HepG2 (cell line): ENCODE results near the gene SHISA4. TPM values are rescaled to one million over a fixed set of nuclear protein-coding genes. Genes with fewer than 3 reads are reported as not detected.

Experiments
- ATAC-seq: fragments of 200-7000 bp; cut with Tn5 transposase; 3 replicates; pipeline ENCODE4 v1.9.1; 2020; ENCODE audit warnings: mild to moderate bottlenecking, moderate library complexity
- BruUV-seq: library from RNA; stranded (reverse); fragments of 400-500 nt; replicated peaks from 2 replicates; lab custom pipeline; 2021; lab: Mats Ljungman, UMichigan
- CTCF ChIA-PET: fragments of 300-600 bp; formaldehyde crosslinking; extraction: SDS; loops from one replicate; lab custom pipeline; 2021; ENCODE audit warnings: low total read pairs, inconsistent platforms, low intra/inter-chr PET ratio; lab: Yijun Ruan, JAX
- POLR2A ChIA-PET: fragments of 350-600 bp; sonication (Branson Sonifier 250); formaldehyde crosslinking; loops from one replicate; lab custom pipeline; 2020; ENCODE audit warnings: antibody characterized with exemption, inconsistent platforms; lab: Yijun Ruan, JAX
- DNase-seq: peaks from one replicate; pipeline ENCODE4 v3.0.0-alpha.2; 2015; ENCODE audit warnings: low spot score
- FAIRE-seq: peaks from 3 replicates; lab custom pipeline; 2011; peaks lifted over from hg19 to GRCh38; lab: Jason Lieb, UNC
- H2AFZ ChIP-seq: one replicate; pipeline ENCODE4 v1.6.1; 2011; ENCODE audit warnings: low read length, inconsistent platforms
- H3K27ac ChIP-seq: fragments of 300-600 bp; 3 replicates; pipeline ENCODE4 v1.8.0; 2011; ENCODE audit warnings: mixed run types, mild to moderate bottlenecking, mixed read lengths, low read length, inconsistent platforms; ENCODE audit not compliant: insufficient read depth; ENCODE audit errors: extremely low read length
- H3K27me3 ChIP-seq, 2 experiments: fragments of 200-600 bp in 1 of 2; 2 replicates in 1 of 2; 3 replicates in 1 of 2; pipeline versions ENCODE4 v1.6.0 to v1.8.0; 2011; ENCODE audit warnings: low read length in 2 of 2, mild to moderate bottlenecking in 2 of 2, moderate library complexity in 2 of 2, inconsistent platforms in 1 of 2; ENCODE audit not compliant: insufficient read depth in 2 of 2, control insufficient read depth in 1 of 2
- H3K36me3 ChIP-seq, 2 experiments: fragments of 200-600 bp in 1 of 2; replicated peaks in 1 of 2; 2 replicates in 1 of 2; 3 replicates in 1 of 2; pipeline versions ENCODE4 v1.5.1 to v1.8.0; 2011; ENCODE audit warnings: low read length in 2 of 2, inconsistent platforms in 1 of 2; ENCODE audit not compliant: insufficient read depth in 2 of 2, control insufficient read depth in 1 of 2
- H3K4me1 ChIP-seq: 2 replicates; pipeline ENCODE4 v1.5.1; 2012; ENCODE audit warnings: low read length, inconsistent platforms; ENCODE audit not compliant: insufficient read depth
- H3K4me2 ChIP-seq: 2 replicates; pipeline ENCODE4 v1.6.0; 2011; ENCODE audit warnings: low read depth, low read length, inconsistent platforms
- H3K4me3 ChIP-seq, 3 experiments: fragments of 200-600 bp in 1 of 3; sonication (generic), shearing (Covaris generic) in 1 of 3; replicated peaks in 1 of 3; 2 replicates each; pipeline ENCODE4 v1.5.1; 2011 to 2016; ENCODE audit warnings: low read length in 3 of 3, inconsistent platforms in 2 of 3, low read depth in 2 of 3, mild to moderate bottlenecking in 2 of 3, control low read depth in 1 of 3, mixed read lengths in 1 of 3; ENCODE audit not compliant: insufficient read depth in 1 of 3
- H3K79me2 ChIP-seq: one replicate; pipeline ENCODE4 v1.6.1; 2011; ENCODE audit warnings: low read length, inconsistent platforms; ENCODE audit not compliant: insufficient read depth
- H3K9ac ChIP-seq: 2 replicates; pipeline ENCODE4 v1.6.0; 2011; ENCODE audit warnings: mild to moderate bottlenecking, low read depth, low read length, inconsistent platforms; ENCODE audit not compliant: insufficient read depth
- H3K9me3 ChIP-seq: 2 replicates; pipeline ENCODE4 v1.5.1; 2012; ENCODE audit warnings: mild to moderate bottlenecking, low read length
- H4K20me1 ChIP-seq: 2 replicates; pipeline ENCODE4 v1.6.0; 2011; ENCODE audit warnings: inconsistent platforms, mild to moderate bottlenecking, low read length, moderate library complexity; ENCODE audit not compliant: insufficient read depth
- BORCS8-MEF2B ChIP-seq: sonication (generic); formaldehyde crosslinking; IDR thresholded peaks from 2 replicates; pipeline ENCODE4 v1.8.0; 2022; ENCODE audit warnings: mild to moderate bottlenecking, missing genetic modification reagents
- ELF4 ChIP-seq: sonication (generic); formaldehyde crosslinking; IDR thresholded peaks from 2 replicates; pipeline ENCODE4 v1.5.0; 2020; ENCODE audit warnings: missing genetic modification reagents, mild to moderate bottlenecking, moderate library complexity, borderline replicate concordance
- ZBTB1 ChIP-seq: sonication (generic); formaldehyde crosslinking; IDR thresholded peaks from 2 replicates; pipeline ENCODE4 v1.4.0; 2020; ENCODE audit warnings: missing genetic modification reagents, borderline replicate concordance
- ZNF343 ChIP-seq: sonication (generic); formaldehyde crosslinking; IDR thresholded peaks from 2 replicates; pipeline ENCODE4 v1.4.0; 2020; ENCODE audit warnings: mild to moderate bottlenecking, missing genetic modification reagents
- WGBS: methylation state at CpG from one replicate; pipeline ENCODE4 v1.1.6; 2017; ENCODE audit warnings: low lambda C conversion rate; 5-methylcytosine and 5-hydroxymethylcytosine counted together
- in situ Hi-C: cut with HindIII; loops from 2 replicates; pipeline ENCODE4 v1.10.0; 2017; ENCODE audit warnings: low pct_unique_long_range_greater_than_20kb; ENCODE audit not compliant: extremely low pct_ligation_motif_present
- intact Hi-C: fragments of 100-400 bp; cut with micrococcal nuclease; formaldehyde crosslinking; loops from one replicate; pipeline ENCODE4 v1.10.0; 2022; ENCODE audit not compliant: unreplicated experiment
- polyA plus RNA-seq, 8 experiments: library from polyadenylated mRNA; depleted of rRNA in 3 of 8; stranded (reverse) in 7 of 8; unstranded in 1 of 8; fragments of >200 nt; fragmentation: Illumina TruSeq in 4 of 8; extraction: Trizol in 4 of 8; gene quantifications; 2 replicates each; pipeline versions ENCODE4 v1.2.1 to v1.2.3, GENCODE V29; 2011 to 2016; ENCODE audit warnings: low read depth in 4 of 8, missing spikeins in 1 of 8, mixed read lengths in 1 of 8; ENCODE audit not compliant: insufficient read depth in 1 of 8
- total RNA-seq, 5 experiments: library from RNA; depleted of rRNA; stranded (reverse); fragments of >200 nt; fragmentation: Illumina TruSeq; extraction: Trizol; gene quantifications; 2 replicates each; pipeline ENCODE4 v1.2.3, GENCODE V29; 2016; ENCODE audit warnings: low read depth in 1 of 5
- TF ChIP-seq, protein P1 (sequence below): IDR thresholded peaks from 2 replicates; pipeline ENCODE4 v1.6.1; 2016; ENCODE audit warnings: low read depth, control low read depth
- TF ChIP-seq, protein P2 (sequence below): sonication (generic); formaldehyde crosslinking; conservative IDR thresholded peaks from 2 replicates; pipeline ENCODE4 v1.8.0; 2022; ENCODE audit warnings: low read depth, missing genetic modification reagents
- TF ChIP-seq, protein P3 (sequence below): sonication (generic); formaldehyde crosslinking; IDR thresholded peaks from 2 replicates; pipeline ENCODE4 v1.8.1; 2023; ENCODE audit warnings: mild to moderate bottlenecking, inconsistent platforms, moderate library complexity, missing genetic modification reagents, borderline replicate concordance
- TF ChIP-seq, protein P4 (sequence below): sonication (generic); formaldehyde crosslinking; IDR thresholded peaks from 2 replicates; pipeline ENCODE4 v1.5.1; 2020; ENCODE audit warnings: mild to moderate bottlenecking, missing genetic modification reagents, borderline replicate concordance
- TF ChIP-seq, protein P5 (sequence below): sonication (generic); formaldehyde crosslinking; IDR thresholded peaks from 2 replicates; pipeline ENCODE4 v1.4.0; 2020; ENCODE audit warnings: missing genetic modification reagents

SHISA4 gene
- total and polyA plus RNA-seq, 2 of the 13 experiments (the other 11 are each of a cell fraction or from before 2014, with no cell fraction given), result 0.51 to 1.0 TPM

DNA sequence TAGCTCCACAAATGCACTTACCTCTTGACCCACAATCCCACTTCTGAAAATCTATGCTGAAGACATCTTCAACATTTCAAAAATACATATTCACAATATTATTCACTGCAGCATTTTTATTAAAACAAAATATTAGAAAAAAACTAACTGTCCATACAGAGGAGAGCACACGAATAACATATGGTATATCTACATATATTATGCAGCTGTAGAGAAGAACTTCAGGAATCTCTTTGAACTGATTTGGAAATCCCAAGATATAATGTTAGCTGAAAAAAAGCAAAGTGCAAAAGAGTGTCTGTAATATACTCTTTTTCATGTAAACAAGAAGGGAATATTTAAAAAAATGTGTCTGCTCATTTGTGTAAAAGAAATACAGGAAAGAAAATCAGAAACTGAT lies 48.2 kb upstream of the SHISA4 start (continued):
- TF ChIP-seq, protein P1, sequence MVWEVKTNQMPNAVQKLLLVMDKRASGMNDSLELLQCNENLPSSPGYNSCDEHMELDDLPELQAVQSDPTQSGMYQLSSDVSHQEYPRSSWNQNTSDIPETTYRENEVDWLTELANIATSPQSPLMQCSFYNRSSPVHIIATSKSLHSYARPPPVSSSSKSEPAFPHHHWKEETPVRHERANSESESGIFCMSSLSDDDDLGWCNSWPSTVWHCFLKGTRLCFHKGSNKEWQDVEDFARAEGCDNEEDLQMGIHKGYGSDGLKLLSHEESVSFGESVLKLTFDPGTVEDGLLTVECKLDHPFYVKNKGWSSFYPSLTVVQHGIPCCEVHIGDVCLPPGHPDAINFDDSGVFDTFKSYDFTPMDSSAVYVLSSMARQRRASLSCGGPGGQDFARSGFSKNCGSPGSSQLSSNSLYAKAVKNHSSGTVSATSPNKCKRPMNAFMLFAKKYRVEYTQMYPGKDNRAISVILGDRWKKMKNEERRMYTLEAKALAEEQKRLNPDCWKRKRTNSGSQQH (CRISPR knock-in tag), result no peak
- TF ChIP-seq ZBTB1 (CRISPR knock-in tag), result no peak
- TF ChIP-seq, all 625 proteins: peak for 0

DNA sequence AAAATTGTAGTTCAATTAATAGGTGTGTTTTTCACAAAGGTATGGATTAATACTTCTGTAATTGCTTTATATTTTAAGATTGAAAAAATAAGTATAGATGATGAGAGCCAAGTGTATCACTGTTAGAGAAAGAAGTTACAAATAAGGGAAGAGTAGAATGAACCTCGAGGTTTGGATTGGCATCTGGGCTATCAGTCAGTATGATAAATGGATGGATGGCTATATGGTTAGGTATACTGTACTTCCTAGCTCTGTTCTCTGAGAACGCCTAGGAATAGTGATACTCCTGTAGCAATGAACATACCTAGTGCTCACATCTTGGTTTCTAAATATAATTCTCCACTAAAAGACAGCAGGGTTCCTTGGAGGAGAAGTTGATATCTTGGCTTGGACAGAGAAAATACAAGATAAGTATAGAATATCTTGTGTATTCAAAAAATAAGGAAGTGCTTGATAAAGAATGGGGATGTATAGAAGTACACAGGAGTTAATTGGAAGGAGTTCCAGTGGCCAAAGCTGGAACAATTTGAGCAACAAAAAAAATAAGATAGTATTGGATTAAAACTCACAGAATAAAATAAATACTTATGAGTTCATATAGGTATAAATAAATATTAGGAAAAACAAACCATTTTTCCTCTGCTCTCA lies 47.3 kb upstream of the SHISA4 start:
- Histone ChIP-seq H3K4me1 (peaks cover 41% of the 10 kb centered on the region), H3K4me3 (no peak overlapping the region), H3K27me3 (no peaks in the 10 kb centered on the region), H2AFZ (no peak overlapping the region), H3K79me2 (peaks cover 86% of the 10 kb centered on the region), H3K9me3 (no peaks in the 10 kb centered on the region), H4K20me1 (no peaks in the 10 kb centered on the region; the same call in 1 of the 2 replicates), H3K27ac (peak overlapping the region; percentile 37), H3K36me3 (peaks cover 1 to 7% of the 10 kb centered on the region in 2 experiments; a peak in 3 of 5 replicates), H3K4me2 (no peak overlapping the region), H3K9ac (no peak overlapping the region)
- 95% methylated on average over 2 of the region's 2 CpGs for WGBS
- in situ Hi-C loops (no loop called here), intact Hi-C loops (no loop called here)
- ChIA-PET POLR2A (interaction anchor here (1.6 kb wide), 1 partner anchor 12 kb away, joined by 10 read pairs; the partner anchor contains the start of gene IPO9), CTCF (no interaction called here)
- no peak for DNase-seq
- no peak for ATAC-seq
- no TSS peak for BruUV-seq
- FAIRE-seq, result no peak
- TF ChIP-seq, protein P2, sequence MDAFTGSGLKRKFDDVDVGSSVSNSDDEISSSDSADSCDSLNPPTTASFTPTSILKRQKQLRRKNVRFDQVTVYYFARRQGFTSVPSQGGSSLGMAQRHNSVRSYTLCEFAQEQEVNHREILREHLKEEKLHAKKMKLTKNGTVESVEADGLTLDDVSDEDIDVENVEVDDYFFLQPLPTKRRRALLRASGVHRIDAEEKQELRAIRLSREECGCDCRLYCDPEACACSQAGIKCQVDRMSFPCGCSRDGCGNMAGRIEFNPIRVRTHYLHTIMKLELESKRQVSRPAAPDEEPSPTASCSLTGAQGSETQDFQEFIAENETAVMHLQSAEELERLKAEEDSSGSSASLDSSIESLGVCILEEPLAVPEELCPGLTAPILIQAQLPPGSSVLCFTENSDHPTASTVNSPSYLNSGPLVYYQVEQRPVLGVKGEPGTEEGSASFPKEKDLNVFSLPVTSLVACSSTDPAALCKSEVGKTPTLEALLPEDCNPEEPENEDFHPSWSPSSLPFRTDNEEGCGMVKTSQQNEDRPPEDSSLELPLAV, result no peak
- TF ChIP-seq, protein P3, sequence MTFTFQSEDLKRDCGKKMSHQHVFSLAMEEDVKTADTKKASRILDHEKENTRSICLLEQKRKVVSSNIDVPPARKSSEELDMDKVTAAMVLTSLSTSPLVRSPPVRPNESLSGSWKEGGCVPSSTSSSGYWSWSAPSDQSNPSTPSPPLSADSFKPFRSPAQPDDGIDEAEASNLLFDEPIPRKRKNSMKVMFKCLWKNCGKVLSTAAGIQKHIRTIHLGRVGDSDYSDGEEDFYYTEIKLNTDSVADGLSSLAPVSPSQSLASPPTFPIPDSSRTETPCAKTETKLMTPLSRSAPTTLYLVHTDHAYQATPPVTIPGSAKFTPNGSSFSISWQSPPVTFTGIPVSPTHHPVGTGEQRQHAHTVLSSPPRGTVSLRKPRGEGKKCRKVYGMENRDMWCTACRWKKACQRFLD (CRISPR knock-in tag), result no peak
- TF ChIP-seq BORCS8-MEF2B (CRISPR knock-in tag) (no peak), ELF4 (CRISPR knock-in tag) (no peak), ZNF343 (CRISPR knock-in tag) (no peak)
- TF ChIP-seq, protein P4, sequence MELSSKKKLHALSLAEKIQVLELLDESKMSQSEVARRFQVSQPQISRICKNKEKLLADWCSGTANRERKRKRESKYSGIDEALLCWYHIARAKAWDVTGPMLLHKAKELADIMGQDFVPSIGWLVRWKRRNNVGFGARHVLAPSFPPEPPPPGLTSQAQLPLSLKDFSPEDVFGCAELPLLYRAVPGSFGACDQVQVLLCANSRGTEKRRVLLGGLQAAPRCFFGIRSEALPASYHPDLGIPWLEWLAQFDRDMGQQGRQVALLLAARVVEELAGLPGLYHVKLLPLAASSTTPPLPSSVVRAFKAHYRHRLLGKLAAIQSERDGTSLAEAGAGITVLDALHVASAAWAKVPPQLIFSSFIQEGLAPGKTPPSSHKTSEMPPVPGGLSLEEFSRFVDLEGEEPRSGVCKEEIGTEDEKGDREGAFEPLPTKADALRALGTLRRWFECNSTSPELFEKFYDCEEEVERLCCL (CRISPR knock-in tag), result no peak
- TF ChIP-seq, protein P5, sequence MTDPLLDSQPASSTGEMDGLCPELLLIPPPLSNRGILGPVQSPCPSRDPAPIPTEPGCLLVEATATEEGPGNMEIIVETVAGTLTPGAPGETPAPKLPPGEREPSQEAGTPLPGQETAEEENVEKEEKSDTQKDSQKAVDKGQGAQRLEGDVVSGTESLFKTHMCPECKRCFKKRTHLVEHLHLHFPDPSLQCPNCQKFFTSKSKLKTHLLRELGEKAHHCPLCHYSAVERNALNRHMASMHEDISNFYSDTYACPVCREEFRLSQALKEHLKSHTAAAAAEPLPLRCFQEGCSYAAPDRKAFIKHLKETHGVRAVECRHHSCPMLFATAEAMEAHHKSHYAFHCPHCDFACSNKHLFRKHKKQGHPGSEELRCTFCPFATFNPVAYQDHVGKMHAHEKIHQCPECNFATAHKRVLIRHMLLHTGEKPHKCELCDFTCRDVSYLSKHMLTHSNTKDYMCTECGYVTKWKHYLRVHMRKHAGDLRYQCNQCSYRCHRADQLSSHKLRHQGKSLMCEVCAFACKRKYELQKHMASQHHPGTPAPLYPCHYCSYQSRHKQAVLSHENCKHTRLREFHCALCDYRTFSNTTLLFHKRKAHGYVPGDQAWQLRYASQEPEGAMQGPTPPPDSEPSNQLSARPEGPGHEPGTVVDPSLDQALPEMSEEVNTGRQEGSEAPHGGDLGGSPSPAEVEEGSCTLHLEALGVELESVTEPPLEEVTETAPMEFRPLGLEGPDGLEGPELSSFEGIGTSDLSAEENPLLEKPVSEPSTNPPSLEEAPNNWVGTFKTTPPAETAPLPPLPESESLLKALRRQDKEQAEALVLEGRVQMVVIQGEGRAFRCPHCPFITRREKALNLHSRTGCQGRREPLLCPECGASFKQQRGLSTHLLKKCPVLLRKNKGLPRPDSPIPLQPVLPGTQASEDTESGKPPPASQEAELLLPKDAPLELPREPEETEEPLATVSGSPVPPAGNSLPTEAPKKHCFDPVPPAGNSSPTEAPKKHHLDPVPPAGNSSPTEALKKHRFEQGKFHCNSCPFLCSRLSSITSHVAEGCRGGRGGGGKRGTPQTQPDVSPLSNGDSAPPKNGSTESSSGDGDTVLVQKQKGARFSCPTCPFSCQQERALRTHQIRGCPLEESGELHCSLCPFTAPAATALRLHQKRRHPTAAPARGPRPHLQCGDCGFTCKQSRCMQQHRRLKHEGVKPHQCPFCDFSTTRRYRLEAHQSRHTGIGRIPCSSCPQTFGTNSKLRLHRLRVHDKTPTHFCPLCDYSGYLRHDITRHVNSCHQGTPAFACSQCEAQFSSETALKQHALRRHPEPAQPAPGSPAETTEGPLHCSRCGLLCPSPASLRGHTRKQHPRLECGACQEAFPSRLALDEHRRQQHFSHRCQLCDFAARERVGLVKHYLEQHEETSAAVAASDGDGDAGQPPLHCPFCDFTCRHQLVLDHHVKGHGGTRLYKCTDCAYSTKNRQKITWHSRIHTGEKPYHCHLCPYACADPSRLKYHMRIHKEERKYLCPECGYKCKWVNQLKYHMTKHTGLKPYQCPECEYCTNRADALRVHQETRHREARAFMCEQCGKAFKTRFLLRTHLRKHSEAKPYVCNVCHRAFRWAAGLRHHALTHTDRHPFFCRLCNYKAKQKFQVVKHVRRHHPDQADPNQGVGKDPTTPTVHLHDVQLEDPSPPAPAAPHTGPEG (CRISPR knock-in tag), result no peak
